Measurements from ENCODE around the gene UMODL1. TPM values are rescaled to one million over a fixed set of nuclear protein-coding genes. Genes with fewer than 3 reads are reported as not detected.
A peak's percentile ranks its signal among the peaks of the same experiment; 100 is the strongest.

Gene UMODL1
- total and polyA plus RNA-seq, 2 of the 13 experiments (the other 11 are each of a cell fraction or from before 2014, with no cell fraction given) = not detected

DNA sequence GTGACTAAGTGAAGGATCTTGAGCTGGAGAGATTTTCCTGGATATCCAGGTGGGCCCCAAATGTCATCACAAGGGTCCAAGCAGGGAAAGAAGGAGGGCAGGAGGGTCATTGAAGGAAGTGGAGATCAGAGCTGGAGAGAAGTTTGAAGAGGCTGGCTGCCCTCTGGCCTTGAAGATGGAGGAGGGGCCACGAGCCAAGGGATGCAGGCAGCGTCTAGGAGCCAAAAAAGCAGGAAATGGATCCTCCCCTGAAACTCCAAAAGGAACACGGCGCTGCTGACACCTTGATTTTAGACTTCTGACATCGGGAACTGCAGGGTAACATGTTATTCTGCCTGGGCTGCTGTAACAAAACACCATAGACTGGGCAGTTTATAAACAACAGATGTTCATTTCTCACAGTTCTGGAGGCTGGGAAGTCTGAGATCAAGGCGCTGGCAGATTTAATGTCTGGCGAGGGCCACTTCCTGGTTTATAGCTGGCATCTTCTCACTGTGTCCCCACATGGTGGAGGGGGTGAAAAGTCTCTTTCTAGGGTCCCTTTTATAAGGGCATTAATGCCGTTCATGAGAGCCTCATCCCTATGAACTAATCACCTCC, 32.2 kb upstream of the UMODL1 start:
- Histone ChIP-seq H3K36me3 (replicated peaks in 1 of 2; ENCODE audit: control insufficient read depth in 1 of 2, insufficient read depth in 2 of 2, low read length in 2 of 2) (no peaks in the 10 kb centered on the region), H3K4me1 (ENCODE audit: insufficient read depth, low read length) (peaks cover 38% of the 10 kb centered on the region), H3K4me3 (replicated peaks in 1 of 3; ENCODE audit: insufficient read depth in 1 of 3, low read depth in 2 of 3, low read length in 3 of 3) (no peak overlapping the region), H4K20me1 (ENCODE audit: insufficient read depth, low read length) (no peaks in the 10 kb centered on the region), H3K79me2 (ENCODE audit: insufficient read depth, low read length) (no peaks in the 10 kb centered on the region), H3K27ac (ENCODE audit: extremely low read length, insufficient read depth, low read length) (no peak overlapping the region), H3K27me3 (ENCODE audit: control insufficient read depth in 1 of 2, insufficient read depth in 2 of 2, low read length in 2 of 2) (peaks cover 2 to 29% of the 10 kb centered on the region in 2 experiments; a peak in 3 of 5 replicates), H3K9ac (ENCODE audit: insufficient read depth, low read depth, low read length) (no peak overlapping the region), H3K4me2 (ENCODE audit: low read depth, low read length) (peak overlapping the region; percentile 44; the same call in 1 of the 2 replicates), H3K9me3 (ENCODE audit: low read length) (no peaks in the 10 kb centered on the region), H2AFZ (ENCODE audit: low read length) (no peak overlapping the region)
- ChIA-PET POLR2A (no interaction called here), CTCF (ENCODE audit: low intra/inter-chr PET ratio, low total read pairs) (no interaction called here)
- no peak for ATAC-seq
- no TSS peak for BruUV-seq (replicated peaks)
- FAIRE-seq = no peak
- DNase-seq (ENCODE audit: low spot score) = no peak
- in situ Hi-C loops (cut with HindIII; ENCODE audit: extremely low pct_ligation_motif_present, low pct_unique_long_range_greater_than_20kb) = no loop called here
- intact Hi-C loops (cut with micrococcal nuclease; ENCODE audit: unreplicated experiment) = no loop called here
- no peak for TF ChIP-seq ZNF761 (CRISPR knock-in tag; conservative IDR thresholded peaks at IDR 0.05)
- TF ChIP-seq ARID2 (CRISPR knock-in tag; IDR thresholded peaks at IDR 0.05; ENCODE audit: borderline replicate concordance) = no peak
- TF ChIP-seq, protein P1, sequence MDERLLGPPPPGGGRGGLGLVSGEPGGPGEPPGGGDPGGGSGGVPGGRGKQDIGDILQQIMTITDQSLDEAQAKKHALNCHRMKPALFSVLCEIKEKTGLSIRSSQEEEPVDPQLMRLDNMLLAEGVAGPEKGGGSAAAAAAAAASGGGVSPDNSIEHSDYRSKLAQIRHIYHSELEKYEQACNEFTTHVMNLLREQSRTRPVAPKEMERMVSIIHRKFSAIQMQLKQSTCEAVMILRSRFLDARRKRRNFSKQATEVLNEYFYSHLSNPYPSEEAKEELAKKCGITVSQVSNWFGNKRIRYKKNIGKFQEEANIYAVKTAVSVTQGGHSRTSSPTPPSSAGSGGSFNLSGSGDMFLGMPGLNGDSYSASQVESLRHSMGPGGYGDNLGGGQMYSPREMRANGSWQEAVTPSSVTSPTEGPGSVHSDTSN (CRISPR knock-in tag; IDR thresholded peaks at IDR 0.05) = no peak
- no peak for TF ChIP-seq ZNF781 (CRISPR knock-in tag; IDR thresholded peaks at IDR 0.05; ENCODE audit: borderline replicate concordance, not compliant biosample characterization)
- no peak for TF ChIP-seq TBL1XR1 (IDR thresholded peaks at IDR 0.05; ENCODE audit: borderline replicate concordance, low read length, partially characterized antibody)
- no peak for TF ChIP-seq MAFG (CRISPR knock-in tag; IDR thresholded peaks at IDR 0.05)
- no peak for TF ChIP-seq NPAS2 (CRISPR knock-in tag; IDR thresholded peaks at IDR 0.05; ENCODE audit: borderline replicate concordance)
- TF ChIP-seq, protein P2, sequence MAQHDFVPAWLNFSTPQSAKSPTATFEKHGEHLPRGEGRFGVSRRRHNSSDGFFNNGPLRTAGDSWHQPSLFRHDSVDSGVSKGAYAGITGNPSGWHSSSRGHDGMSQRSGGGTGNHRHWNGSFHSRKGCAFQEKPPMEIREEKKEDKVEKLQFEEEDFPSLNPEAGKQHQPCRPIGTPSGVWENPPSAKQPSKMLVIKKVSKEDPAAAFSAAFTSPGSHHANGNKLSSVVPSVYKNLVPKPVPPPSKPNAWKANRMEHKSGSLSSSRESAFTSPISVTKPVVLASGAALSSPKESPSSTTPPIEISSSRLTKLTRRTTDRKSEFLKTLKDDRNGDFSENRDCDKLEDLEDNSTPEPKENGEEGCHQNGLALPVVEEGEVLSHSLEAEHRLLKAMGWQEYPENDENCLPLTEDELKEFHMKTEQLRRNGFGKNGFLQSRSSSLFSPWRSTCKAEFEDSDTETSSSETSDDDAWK (CRISPR knock-in tag; IDR thresholded peaks at IDR 0.05) = no peak
- no peak for TF ChIP-seq ELF3 (CRISPR knock-in tag; IDR thresholded peaks at IDR 0.05)
- no peak for TF ChIP-seq ZNF547 (CRISPR knock-in tag; IDR thresholded peaks at IDR 0.05)
- no peak for TF ChIP-seq SMYD3 (CRISPR knock-in tag; IDR thresholded peaks at IDR 0.05)
- no peak for TF ChIP-seq PHF20 (CRISPR knock-in tag; IDR thresholded peaks at IDR 0.05)
- TF ChIP-seq THYN1 (CRISPR knock-in tag; IDR thresholded peaks at IDR 0.05; ENCODE audit: borderline replicate concordance, low read depth) = no peak
- no peak for TF ChIP-seq FOSL1 (CRISPR knock-in tag; IDR thresholded peaks at IDR 0.05; ENCODE audit: borderline replicate concordance)
- no peak for TF ChIP-seq ZNF605 (CRISPR knock-in tag; IDR thresholded peaks at IDR 0.05)
- TF ChIP-seq AHR (CRISPR knock-in tag; IDR thresholded peaks at IDR 0.05) = no peak
- TF ChIP-seq, protein P3, sequence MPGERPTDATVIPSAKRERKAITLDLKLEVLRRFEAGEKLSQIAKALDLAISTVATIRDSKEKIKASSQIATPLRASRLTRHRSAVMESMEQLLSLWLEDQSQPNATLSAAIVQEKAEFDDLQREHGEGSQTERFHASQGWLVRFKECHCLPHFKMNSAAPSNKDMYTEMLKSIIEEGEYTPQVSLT (CRISPR knock-in tag; IDR thresholded peaks at IDR 0.05; ENCODE audit: borderline replicate concordance, low read depth) = no peak
- no peak for TF ChIP-seq ZNF326 (CRISPR knock-in tag; IDR thresholded peaks at IDR 0.05; ENCODE audit: borderline replicate concordance)
- no peak for TF ChIP-seq NFE2 (CRISPR knock-in tag; IDR thresholded peaks at IDR 0.05)
- TF ChIP-seq ZNF546 (CRISPR knock-in tag; conservative IDR thresholded peaks at IDR 0.05) = no peak
- WGBS (ENCODE audit: low lambda C conversion rate) = 79% methylated on average over 8 of the region's 8 CpGs
